Stimulated activated naive CD8-positive, alpha-beta T cell treated with anti-CD3 and anti-CD28 coated beads, Interleukin-15, Interleukin-2, amounts not matched to agents 100 ng/mL and 50 ng/mL, for 24 hours (primary cell): ENCODE results near the gene TUBD1.
"Not testable (repeated sequence)": the region's sequence is repeated elsewhere in the genome, so short reads cannot be mapped to it uniquely, and the experiment has no call there.

Experiments
- H3K27ac Mint-ChIP-seq: one replicate; pipeline ENCODE4 v1.8.0; 2021; ENCODE audit warnings: mild to moderate bottlenecking, mixed read lengths
- H3K27me3 Mint-ChIP-seq: one replicate; pipeline ENCODE4 v1.8.0; 2021; ENCODE audit warnings: mixed read lengths
- H3K36me3 Mint-ChIP-seq: one replicate; pipeline ENCODE4 v1.8.0; 2021; ENCODE audit warnings: low read depth, mixed read lengths
- H3K4me1 Mint-ChIP-seq: one replicate; pipeline ENCODE4 v1.8.0; 2021; ENCODE audit warnings: low read depth, mixed read lengths
- H3K4me3 Mint-ChIP-seq: one replicate; pipeline ENCODE4 v1.8.0; 2021; ENCODE audit warnings: mild to moderate bottlenecking, mixed read lengths
- H3K9me3 Mint-ChIP-seq: one replicate; pipeline ENCODE4 v1.8.0; 2021; ENCODE audit warnings: mixed read lengths

TUBD1 gene

DNA sequence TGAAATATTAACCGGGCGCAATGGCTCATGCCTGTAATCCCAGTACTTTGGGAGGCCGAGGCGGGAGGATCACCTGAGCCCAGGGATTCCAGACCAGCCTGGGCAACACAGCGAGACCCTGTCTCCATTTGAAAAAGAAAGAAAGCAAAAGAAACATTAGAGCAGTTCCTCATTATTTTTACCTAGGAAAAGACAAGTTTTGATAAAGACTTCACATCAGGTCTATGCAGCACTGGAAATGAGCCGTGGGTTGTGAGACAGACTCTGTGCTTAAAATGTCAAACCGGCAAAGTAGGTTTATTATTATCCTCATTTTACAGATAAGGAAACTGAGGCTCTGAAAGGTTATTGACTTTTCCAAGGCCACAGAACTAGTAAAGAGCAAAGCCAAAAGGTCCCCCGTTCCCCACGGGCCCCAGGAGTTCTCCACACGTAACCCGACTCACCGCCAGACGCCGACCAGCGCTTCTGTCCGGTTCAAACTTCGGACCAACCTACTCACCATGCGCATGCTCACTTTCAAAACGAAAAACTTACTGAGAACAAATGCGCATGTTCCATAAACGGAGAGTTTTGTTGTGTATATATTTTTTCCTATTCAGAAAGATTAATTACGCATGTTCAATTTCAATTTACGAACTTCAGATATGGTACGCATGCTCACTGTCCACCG is 356 bp downstream of the TUBD1 start:
- H3K4me1 Mint-ChIP-seq: peaks cover 60% of the 10 kb centered on the region
- no peaks in the 10 kb centered on the region for H3K9me3 Mint-ChIP-seq
- H3K36me3 Mint-ChIP-seq: peaks cover 14% of the 10 kb centered on the region
- H3K4me3 Mint-ChIP-seq: peak overlapping the region; percentile 96
- H3K27ac Mint-ChIP-seq: peak overlapping the region; percentile 99
- H3K27me3 Mint-ChIP-seq: no peaks in the 10 kb centered on the region

DNA sequence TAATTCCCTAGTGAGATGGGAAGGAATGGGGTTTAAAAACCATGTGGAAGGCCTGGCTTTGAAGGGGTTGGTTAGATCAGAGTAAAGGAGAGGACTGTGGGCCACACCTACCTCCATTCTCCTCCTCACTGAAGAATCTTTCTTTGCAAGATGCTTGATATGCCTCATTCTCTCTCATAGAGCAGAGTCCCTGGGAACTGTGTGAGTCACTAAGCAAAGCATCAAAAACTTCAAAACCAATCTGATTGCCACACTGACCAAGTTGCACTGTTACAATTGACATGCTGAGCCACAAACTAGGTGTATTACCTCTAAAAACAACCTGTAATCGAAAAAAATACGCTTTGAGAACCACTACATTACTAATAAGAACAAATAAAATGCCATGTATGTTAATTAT is 2.0 kb downstream of the TUBD1 start:
- peaks cover 22% of the 10 kb centered on the region for H3K36me3 Mint-ChIP-seq
- peak overlapping the region; percentile 56 for H3K27ac Mint-ChIP-seq
- peak overlapping the region; percentile 10 for H3K4me3 Mint-ChIP-seq

DNA sequence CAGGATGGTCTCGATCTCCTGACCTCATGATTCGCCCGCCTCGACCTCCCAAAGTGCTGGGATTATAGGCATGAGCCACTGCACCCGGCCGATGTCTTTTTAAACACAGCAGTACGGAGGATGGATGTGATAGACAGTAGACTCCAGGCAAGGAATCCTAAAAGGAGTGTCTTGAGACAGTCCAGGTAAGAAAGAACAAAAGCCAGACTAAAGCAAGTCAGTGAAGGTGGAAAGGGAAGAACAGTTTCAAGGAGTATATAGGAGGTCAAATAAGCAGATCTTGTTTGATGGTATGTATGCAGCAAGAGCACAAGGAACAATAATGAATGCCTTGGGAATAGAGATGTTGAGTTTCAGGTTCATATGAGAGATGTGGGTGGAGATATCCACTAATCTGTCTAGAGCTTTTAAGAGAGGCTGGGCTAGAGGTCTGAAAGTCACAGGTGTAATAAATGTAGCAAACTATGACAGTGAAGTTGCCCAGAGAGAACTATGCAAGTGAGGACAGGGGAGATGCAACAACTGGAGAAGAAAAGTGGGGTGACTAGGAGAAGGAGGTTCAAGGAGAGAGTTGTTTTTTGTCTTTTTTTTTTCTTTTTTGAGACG is 4.5 kb downstream of the TUBD1 start:
- Mint-ChIP-seq H3K36me3 (peaks cover 33% of the 10 kb centered on the region), H3K27ac (peak overlapping the region; percentile 45), H3K27me3 (no peaks in the 10 kb centered on the region)

More for the DNA sequence above, 2.0 kb downstream of the TUBD1 start:
- H3K27me3 Mint-ChIP-seq: no peaks in the 10 kb centered on the region
- no peaks in the 10 kb centered on the region for H3K9me3 Mint-ChIP-seq
- peaks cover 49% of the 10 kb centered on the region for H3K4me1 Mint-ChIP-seq

DNA sequence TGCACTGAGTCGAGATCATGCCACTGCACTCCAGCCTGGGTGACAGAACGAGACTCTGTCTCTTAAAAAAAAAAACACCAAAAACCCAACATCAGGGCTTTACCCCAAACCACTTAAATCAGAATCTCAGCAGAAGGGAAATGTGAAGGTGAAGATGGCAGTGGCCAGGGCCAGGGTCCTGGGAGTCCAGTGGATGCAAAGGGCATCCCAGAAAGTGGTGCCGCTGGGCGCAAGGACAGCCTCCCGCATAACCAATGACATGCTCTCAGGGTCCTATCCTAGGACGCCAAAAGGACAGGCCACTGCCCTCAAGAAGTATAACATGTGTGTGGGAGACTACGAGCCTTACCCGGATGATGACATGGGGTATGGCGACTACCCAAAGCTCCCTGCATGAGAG is 7.9 kb downstream of the TUBD1 start:
- Mint-ChIP-seq H3K27ac (no peak overlapping the region), H3K36me3 (peaks cover 50% of the 10 kb centered on the region), H3K4me1 (peaks cover 10% of the 10 kb centered on the region), H3K9me3 (no peaks in the 10 kb centered on the region), H3K27me3 (no peaks in the 10 kb centered on the region), H3K4me3 (no peak overlapping the region)

More for the DNA sequence above, 4.5 kb downstream of the TUBD1 start:
- Mint-ChIP-seq H3K4me3 (no peak overlapping the region), H3K9me3 (no peaks in the 10 kb centered on the region), H3K4me1 (peaks cover 38% of the 10 kb centered on the region)

DNA sequence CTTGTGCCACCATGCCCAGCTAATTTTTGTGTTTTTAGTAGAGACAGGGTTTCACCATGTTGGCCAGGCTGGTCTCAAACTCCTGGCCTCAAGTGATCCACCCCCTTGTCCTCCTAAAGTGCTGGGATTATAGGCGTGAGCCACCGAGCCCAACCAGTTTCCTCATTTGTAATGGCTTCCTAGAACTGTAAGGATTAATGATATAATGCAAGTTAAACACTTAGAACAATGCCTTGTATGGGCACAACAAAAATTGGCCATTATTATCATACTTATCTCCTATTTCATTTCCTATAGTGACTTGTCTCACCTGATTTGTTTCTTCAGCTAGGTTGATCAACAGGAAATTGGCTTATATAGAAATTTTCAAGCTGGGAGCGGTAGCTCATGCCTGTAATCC is 14.1 kb downstream of the TUBD1 start:
- Mint-ChIP-seq H3K36me3 (peaks cover 35% of the 10 kb centered on the region), H3K27me3 (no peaks in the 10 kb centered on the region)

DNA sequence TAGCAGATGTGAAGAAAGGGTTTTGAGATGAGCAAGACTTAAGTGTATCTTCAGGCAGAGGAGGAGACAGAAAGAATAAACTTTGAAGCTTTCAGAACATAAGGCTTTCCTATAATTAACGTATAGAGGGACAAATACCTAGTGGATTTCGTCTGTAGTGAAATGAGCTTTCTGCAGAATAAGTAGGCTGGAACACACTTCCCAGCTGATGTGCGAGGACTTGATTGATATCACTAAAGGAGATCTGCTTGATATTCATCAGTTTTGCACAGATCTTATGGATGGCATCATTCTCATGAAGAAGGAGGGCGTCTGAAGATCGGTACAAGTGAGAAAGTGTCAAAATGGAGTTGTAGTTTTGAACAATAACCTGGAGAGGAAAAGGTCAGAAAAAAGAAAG is 14.8 kb downstream of the TUBD1 start:
- Mint-ChIP-seq H3K4me1 (no peaks in the 10 kb centered on the region), H3K9me3 (no peaks in the 10 kb centered on the region), H3K27ac (no peak overlapping the region), H3K27me3 (no peaks in the 10 kb centered on the region), H3K4me3 (no peak overlapping the region), H3K36me3 (peaks cover 37% of the 10 kb centered on the region)

More for the DNA sequence above, 14.1 kb downstream of the TUBD1 start:
- Mint-ChIP-seq H3K9me3 (no peaks in the 10 kb centered on the region), H3K4me3 (no peak overlapping the region), H3K27ac (no peak overlapping the region), H3K4me1 (no peaks in the 10 kb centered on the region)

DNA sequence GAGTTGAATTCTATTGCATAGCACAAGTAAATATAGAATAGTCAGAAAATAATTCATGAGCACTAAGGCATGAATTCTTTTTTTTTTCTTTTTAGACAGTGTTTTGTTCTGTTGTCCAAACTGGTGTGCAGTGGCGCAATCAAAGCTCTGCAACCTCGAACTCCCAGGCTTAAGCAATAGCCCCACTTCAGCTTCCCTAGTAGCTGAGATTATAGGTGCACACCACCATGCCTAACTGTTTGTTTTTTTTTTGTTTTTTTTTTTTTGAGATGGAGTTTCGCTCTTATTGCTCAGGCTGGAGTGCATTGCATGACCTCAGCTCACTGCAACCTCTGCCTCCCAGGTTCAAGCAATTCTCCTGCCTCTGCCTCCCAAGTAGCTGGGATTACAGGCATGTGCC is 16.6 kb downstream of the TUBD1 start:
- peaks cover 35% of the 10 kb centered on the region for H3K36me3 Mint-ChIP-seq
- H3K27me3 Mint-ChIP-seq: no peaks in the 10 kb centered on the region
- H3K27ac Mint-ChIP-seq: no peak overlapping the region
- H3K4me3 Mint-ChIP-seq: no peak overlapping the region
- H3K9me3 Mint-ChIP-seq: no peaks in the 10 kb centered on the region
- H3K4me1 Mint-ChIP-seq: no peaks in the 10 kb centered on the region

DNA sequence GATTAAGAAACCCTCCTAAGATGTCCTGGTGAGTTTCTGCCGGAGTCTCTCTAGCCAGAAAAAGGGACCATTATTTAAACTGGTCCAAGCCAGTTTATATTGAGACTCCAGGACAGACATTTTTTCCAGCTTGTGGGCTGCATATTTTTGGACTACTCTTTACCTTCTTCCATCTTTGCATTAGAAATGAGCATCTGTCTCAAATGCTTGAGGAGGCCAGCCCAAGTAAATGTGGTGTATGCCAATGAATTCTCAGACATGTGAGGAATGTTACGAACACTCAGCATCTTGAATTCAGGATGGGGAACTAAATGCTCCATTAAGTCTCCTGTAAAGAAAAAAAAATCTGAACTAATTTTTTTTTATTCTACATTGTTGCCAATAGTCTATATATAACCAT is 18.4 kb downstream of the TUBD1 start:
- H3K27ac Mint-ChIP-seq: no peak overlapping the region
- peaks cover 28% of the 10 kb centered on the region for H3K36me3 Mint-ChIP-seq
- no peaks in the 10 kb centered on the region for H3K9me3 Mint-ChIP-seq
- H3K4me1 Mint-ChIP-seq: no peaks in the 10 kb centered on the region
- no peak overlapping the region for H3K4me3 Mint-ChIP-seq
- H3K27me3 Mint-ChIP-seq: no peaks in the 10 kb centered on the region

DNA sequence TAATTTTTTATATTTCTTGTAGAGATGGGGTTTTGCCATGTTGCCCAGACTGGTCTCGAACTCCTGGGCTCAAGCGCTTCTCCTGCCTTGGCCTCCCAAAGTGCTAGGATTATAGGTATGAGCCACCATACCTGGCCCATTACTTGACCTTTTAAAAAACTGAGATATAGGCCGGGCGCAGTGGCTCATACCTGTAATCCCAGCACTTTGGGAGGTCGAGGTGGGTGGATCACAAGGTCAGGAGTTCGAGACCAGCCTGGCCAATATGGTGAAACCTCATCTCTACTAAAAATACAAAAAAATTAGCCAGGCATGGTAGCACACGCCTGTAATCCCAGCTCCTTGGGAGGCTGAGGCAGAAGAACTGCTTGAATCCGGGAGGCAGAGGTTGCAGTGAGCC is 19.3 kb downstream of the TUBD1 start:
- H3K36me3 Mint-ChIP-seq: peaks cover 28% of the 10 kb centered on the region
- H3K4me3 Mint-ChIP-seq, H3K27ac Mint-ChIP-seq, H3K9me3 Mint-ChIP-seq, H3K4me1 Mint-ChIP-seq, H3K27me3 Mint-ChIP-seq: not testable (repeated sequence)

DNA sequence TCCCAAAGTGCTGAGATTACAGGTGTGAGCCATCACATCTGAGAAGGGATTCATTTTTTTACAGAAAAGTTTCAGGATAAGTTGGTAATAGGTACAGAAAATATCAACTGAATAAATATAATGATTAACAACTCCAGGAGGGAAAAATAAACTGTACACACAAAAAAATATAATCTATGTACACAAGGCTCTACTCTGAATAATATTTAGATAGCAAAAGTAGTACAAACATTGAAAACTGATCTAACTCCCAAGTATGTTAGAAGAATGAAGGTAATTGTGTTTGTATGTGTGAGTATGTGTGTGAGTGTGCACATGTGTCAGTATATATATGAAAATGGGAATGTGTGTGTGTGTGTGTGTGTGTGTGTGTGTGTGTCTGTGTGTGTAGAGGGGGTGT is 20.4 kb downstream of the TUBD1 start:
- Mint-ChIP-seq H3K9me3 (no peaks in the 10 kb centered on the region), H3K27me3 (no peaks in the 10 kb centered on the region), H3K36me3 (peaks cover 19% of the 10 kb centered on the region), H3K27ac (no peak overlapping the region), H3K4me3 (no peak overlapping the region), H3K4me1 (peaks cover 3% of the 10 kb centered on the region)

DNA sequence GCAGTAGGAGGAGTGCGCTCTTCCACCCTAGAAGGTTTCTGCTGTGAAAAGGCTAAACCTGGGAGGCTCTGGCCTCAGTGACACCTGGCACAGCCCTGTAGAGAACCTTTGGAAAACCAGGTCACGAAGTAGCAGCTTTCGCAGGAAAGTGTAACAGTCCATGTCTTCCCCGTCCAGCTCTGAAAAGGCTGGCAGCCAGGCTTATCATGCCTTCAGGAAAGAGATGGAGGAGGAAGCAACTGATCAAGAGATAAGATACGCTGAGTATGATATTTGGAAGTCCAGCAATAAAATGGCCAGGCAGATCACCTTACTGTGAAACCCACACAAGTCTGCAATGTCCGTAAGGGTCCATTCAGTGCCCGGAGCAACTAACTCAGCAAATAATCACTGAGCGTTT is 22.3 kb downstream of the TUBD1 start:
- H3K4me1 Mint-ChIP-seq: peaks cover 3% of the 10 kb centered on the region
- H3K36me3 Mint-ChIP-seq: peaks cover 20% of the 10 kb centered on the region
- no peak overlapping the region for H3K27ac Mint-ChIP-seq
- H3K9me3 Mint-ChIP-seq: no peaks in the 10 kb centered on the region
- no peak overlapping the region for H3K4me3 Mint-ChIP-seq
- H3K27me3 Mint-ChIP-seq: no peaks in the 10 kb centered on the region

DNA sequence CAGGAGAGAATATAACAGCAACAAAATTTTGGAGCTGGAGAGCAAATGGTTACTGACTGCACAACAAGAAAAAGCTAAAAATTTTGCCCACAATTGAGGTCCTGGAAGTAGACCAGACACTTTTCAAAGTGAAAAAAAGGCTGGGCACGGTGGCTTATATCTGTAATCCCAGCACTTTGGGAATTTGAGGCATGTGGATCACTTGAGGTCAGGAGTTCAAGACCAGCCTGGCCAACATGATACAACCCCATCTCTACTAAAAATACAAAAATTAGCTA is 22.9 kb downstream of the TUBD1 start:
- no peaks in the 10 kb centered on the region for H3K9me3 Mint-ChIP-seq
- H3K27me3 Mint-ChIP-seq: no peaks in the 10 kb centered on the region
- H3K27ac Mint-ChIP-seq: no peak overlapping the region
- peaks cover 3% of the 10 kb centered on the region for H3K4me1 Mint-ChIP-seq
- H3K4me3 Mint-ChIP-seq: no peak overlapping the region
- peaks cover 23% of the 10 kb centered on the region for H3K36me3 Mint-ChIP-seq

DNA sequence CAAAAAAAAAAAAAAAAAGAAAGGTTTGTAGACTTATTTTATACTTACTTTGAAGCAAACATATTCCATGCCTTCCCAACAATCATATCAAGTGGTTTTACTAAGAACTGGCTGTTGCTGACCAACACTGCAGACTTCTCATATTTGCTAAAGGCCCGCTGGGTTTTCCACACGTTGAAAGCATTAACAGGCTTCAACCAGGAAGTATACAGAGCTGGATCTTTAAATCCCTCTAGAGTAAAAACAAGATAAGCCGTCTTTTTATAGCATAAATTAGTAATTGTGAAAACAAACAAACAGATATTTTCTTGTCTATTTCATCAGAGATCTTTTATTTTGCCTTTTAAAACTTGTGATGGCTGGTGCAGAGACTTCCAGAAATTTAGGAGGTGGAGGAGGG is 29.1 kb downstream of the TUBD1 start:
- Mint-ChIP-seq H3K36me3 (peaks cover 27% of the 10 kb centered on the region), H3K27me3 (no peaks in the 10 kb centered on the region), H3K4me3 (no peak overlapping the region), H3K4me1 (peaks cover 14% of the 10 kb centered on the region), H3K9me3 (no peaks in the 10 kb centered on the region), H3K27ac (no peak overlapping the region)

DNA sequence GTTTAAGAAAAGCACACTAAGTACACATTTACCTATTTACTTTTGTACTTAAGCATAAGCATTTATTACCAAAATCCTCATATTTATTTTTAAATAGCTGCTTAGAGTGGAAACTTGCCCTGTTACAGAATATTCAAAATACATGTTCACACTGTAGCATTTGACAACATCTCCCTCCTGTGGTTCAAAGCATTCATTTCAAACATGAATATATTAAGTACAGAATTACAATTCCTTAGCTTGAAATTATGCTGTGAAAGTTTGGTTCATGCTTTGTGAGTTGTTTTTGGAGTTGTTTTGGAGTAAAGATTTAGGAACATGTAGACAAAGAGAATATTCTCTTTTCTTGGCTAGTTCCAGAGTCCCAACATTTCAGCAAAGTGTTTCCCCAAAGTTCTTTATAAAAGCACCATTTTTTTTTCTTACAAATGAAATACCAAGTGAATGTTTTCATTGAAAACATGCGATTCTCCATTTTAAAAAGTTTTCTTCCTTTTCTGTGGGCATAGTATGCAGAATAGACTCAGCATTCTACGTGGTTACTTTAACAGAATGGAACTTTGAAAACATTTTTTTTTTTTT is 33.2 kb downstream of the TUBD1 start:
- Mint-ChIP-seq H3K9me3 (no peaks in the 10 kb centered on the region), H3K36me3 (peaks cover 15% of the 10 kb centered on the region), H3K27ac (peak overlapping the region; percentile 16), H3K4me3 (no peak overlapping the region), H3K4me1 (peaks cover 26% of the 10 kb centered on the region), H3K27me3 (no peaks in the 10 kb centered on the region)

DNA sequence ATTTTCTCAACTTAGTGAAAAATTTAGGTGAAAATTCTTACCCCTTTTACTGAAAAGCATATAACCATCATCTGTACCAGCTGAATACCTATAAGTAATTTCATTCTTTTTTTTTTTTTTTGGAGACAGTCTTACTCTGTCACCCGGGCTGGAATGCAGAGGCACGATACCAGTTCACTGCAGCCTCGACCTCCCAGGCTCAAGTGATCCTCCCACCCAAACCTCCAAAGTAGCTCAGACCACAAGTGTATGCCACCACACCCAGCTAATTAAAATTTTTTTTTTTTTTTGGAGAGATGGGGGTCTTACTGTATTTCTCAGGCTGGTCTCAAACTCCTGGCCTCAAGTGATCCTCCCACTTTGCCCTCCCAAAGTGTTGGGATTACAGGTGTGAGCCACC is 33.8 kb downstream of the TUBD1 start:
- Mint-ChIP-seq H3K36me3 (peaks cover 11% of the 10 kb centered on the region), H3K27ac (peak overlapping the region; percentile 67), H3K4me3 (no peak overlapping the region), H3K27me3 (no peaks in the 10 kb centered on the region), H3K9me3 (no peaks in the 10 kb centered on the region), H3K4me1 (peaks cover 26% of the 10 kb centered on the region)
